NCI-H69 (cell line): Measurements from ENCODE around the gene SPATA1.
A peak's percentile ranks its signal among the peaks of the same experiment; 100 is the strongest.

Experiments
- DNase-seq: peaks from one replicate; lab custom pipeline; 2025; lab: John Stamatoyannopoulos, UW

The SPATA1 gene

GRCh38 chr1:84509029-84509428 lies 2.8 kb downstream of the SPATA1 start:
- no peak for DNase-seq

- DNase-seq = no peak
Measured at GRCh38 chr1:84510165-84510564, 4.0 kb downstream of the SPATA1 start.

- no peak for DNase-seq
Measured at GRCh38 chr1:84510668-84511067, 4.5 kb downstream of the SPATA1 start.

- DNase-seq = no peak
Measured at GRCh38 chr1:84524590-84524989, 18.4 kb downstream of the SPATA1 start.

- peak; percentile 48 for DNase-seq
Measured at GRCh38 chr1:84525779-84526178, 19.6 kb downstream of the SPATA1 start.

- no peak for DNase-seq
Measured at GRCh38 chr1:84538599-84538998, 32.4 kb downstream of the SPATA1 start.

- DNase-seq = peak; percentile 1
Measured at GRCh38 chr1:84539972-84540371, 33.8 kb downstream of the SPATA1 start.

GRCh38 chr1:84540759-84541158 lies 34.6 kb downstream of the SPATA1 start:
- no peak for DNase-seq

- DNase-seq = no peak
Measured at GRCh38 chr1:84541679-84542078, 35.5 kb downstream of the SPATA1 start.

- peak; percentile 34 for DNase-seq
Measured at GRCh38 chr1:84550826-84551225, 44.6 kb downstream of the SPATA1 start.

- peak; percentile 67 for DNase-seq
Measured at GRCh38 chr1:84569216-84569615, 63.0 kb downstream of the SPATA1 start.

- DNase-seq = peak; percentile 3
Measured at GRCh38 chr1:84570436-84571149, 64.4 kb downstream of the SPATA1 start.

- no peak for DNase-seq
Measured at GRCh38 chr1:84571150-84571535, 65.0 kb downstream of the SPATA1 start.

GRCh38 chr1:84573481-84573966 lies 67.3 kb downstream of the SPATA1 start:
- DNase-seq = peak; percentile 42

- peak; percentile 90 for DNase-seq
Measured at GRCh38 chr1:84573967-84574842, 68.0 kb downstream of the SPATA1 start, which contains the start of gene CTBS. Gene CTBS (minus strand): TSS chr1:84574440. CDS start chr1:84574415, 25 bp downstream.

- DNase-seq = peak; percentile 11
Measured at GRCh38 chr1:84574936-84575335, 68.8 kb downstream of the SPATA1 start.

GRCh38 chr1:84581648-84582047 lies 75.5 kb downstream of the SPATA1 start:
- peak; percentile 7 for DNase-seq

- peak; percentile 95 for DNase-seq
Measured at GRCh38 chr1:84582802-84583587, 76.8 kb downstream of the SPATA1 start.

- DNase-seq = peak; percentile 68
Measured at GRCh38 chr1:84583648-84584047, 77.5 kb downstream of the SPATA1 start.

- DNase-seq = no peak
Measured at GRCh38 chr1:84584126-84584525, 77.9 kb downstream of the SPATA1 start.

- DNase-seq = peak; percentile 20
Measured at GRCh38 chr1:84585803-84586202, 79.6 kb downstream of the SPATA1 start.

GRCh38 chr1:84587099-84587498 lies 80.9 kb downstream of the SPATA1 start:
- no peak for DNase-seq
